Neural progenitor cell (in vitro differentiated cells): ENCODE results near the gene GABRR3. TPM values are rescaled to one million over a fixed set of nuclear protein-coding genes. Genes with fewer than 3 reads are reported as not detected.

Experiments
- DNase-seq: peaks from one replicate; pipeline ENCODE4 v3.0.0-alpha.2; 2016; ENCODE audit warnings: low spot score
- H2AFZ ChIP-seq: fragments of 200-600 bp; sonication (generic); replicated peaks from 2 replicates; pipeline ENCODE4 v1.6.1; 2016; ENCODE audit warnings: antibody characterized with exemption
- H3F3A ChIP-seq: fragments of 200-600 bp; sonication (generic); 2 replicates; pipeline ENCODE4 v1.6.1; 2016; ENCODE audit warnings: antibody characterized with exemption, low read depth
- H3K27ac ChIP-seq: fragments of 200-600 bp; sonication (generic); 2 replicates; pipeline ENCODE4 v1.5.1; 2016; ENCODE audit warnings: mild to moderate bottlenecking
- H3K27me3 ChIP-seq: fragments of 200-600 bp; sonication (generic); 2 replicates; pipeline ENCODE4 v1.6.1; 2016; ENCODE audit warnings: mild to moderate bottlenecking, moderate library complexity
- H3K36me3 ChIP-seq: fragments of 200-600 bp; sonication (generic); 2 replicates; pipeline ENCODE4 v1.5.1; 2016
- H3K4me1 ChIP-seq: fragments of 200-600 bp; sonication (generic); 2 replicates; pipeline ENCODE4 v1.6.1; 2016; ENCODE audit warnings: mixed run types
- H3K4me2 ChIP-seq: fragments of 200-600 bp; sonication (generic); 2 replicates; pipeline ENCODE4 v1.6.1; 2016
- H3K4me3 ChIP-seq: fragments of 200-600 bp; sonication (generic); 2 replicates; pipeline ENCODE4 v1.5.1; 2016
- H3K79me2 ChIP-seq: fragments of 200-600 bp; sonication (generic); 2 replicates; pipeline ENCODE4 v1.6.1; 2016; ENCODE audit warnings: low read depth
- H3K9ac ChIP-seq: fragments of 200-600 bp; sonication (generic); 2 replicates; pipeline ENCODE4 v1.6.1; 2016
- H3K9me3 ChIP-seq: fragments of 200-600 bp; sonication (generic); 2 replicates; pipeline ENCODE4 v1.5.1; 2016; ENCODE audit warnings: low read depth
- H4K20me1 ChIP-seq: fragments of 200-600 bp; sonication (generic); 2 replicates; pipeline ENCODE4 v1.6.1; 2016; ENCODE audit warnings: low read depth
- H3K27ac Mint-ChIP-seq: 3 replicates; pipeline ENCODE4 v1.8.0; 2021; ENCODE audit warnings: mixed read lengths
- H3K27me3 Mint-ChIP-seq: 2 replicates; pipeline ENCODE4 v1.8.0; 2022; ENCODE audit warnings: low read depth, mild to moderate bottlenecking, inconsistent platforms, moderate library complexity, mixed read lengths; ENCODE audit not compliant: insufficient read depth
- H3K36me3 Mint-ChIP-seq: 3 replicates; pipeline ENCODE4 v1.8.0; 2021; ENCODE audit warnings: mixed read lengths
- H3K4me1 Mint-ChIP-seq: 3 replicates; pipeline ENCODE4 v1.8.0; 2021; ENCODE audit warnings: mixed read lengths
- H3K4me3 Mint-ChIP-seq: 3 replicates; pipeline ENCODE4 v1.8.0; 2021; ENCODE audit warnings: mild to moderate bottlenecking, moderate library complexity, mixed read lengths
- H3K9me3 Mint-ChIP-seq: 3 replicates; pipeline ENCODE4 v1.8.0; 2020; ENCODE audit warnings: mixed read lengths
- EZH2 ChIP-seq: fragments of 200-600 bp; sonication (generic); IDR thresholded peaks from 2 replicates; pipeline ENCODE4 v1.6.1; 2017; ENCODE audit warnings: antibody characterized with exemption, mild to moderate bottlenecking, moderate library complexity
- EZH2phosphoT487 ChIP-seq: fragments of 200-600 bp; sonication (generic); IDR thresholded peaks from 2 replicates; pipeline ENCODE4 v1.6.1; 2017; ENCODE audit warnings: antibody characterized with exemption
- total RNA-seq: library from RNA; depleted of rRNA; stranded (reverse); fragments of >200 nt; gene quantifications from 2 replicates; pipeline ENCODE4 v1.2.3, GENCODE V29; 2015; ENCODE audit warnings: low replicate concordance
- TF ChIP-seq, protein P1 (sequence below): fragments of 200-600 bp; sonication (generic); IDR thresholded peaks from 2 replicates; pipeline ENCODE4 v1.5.1; 2017; ENCODE audit warnings: antibody characterized with exemption, mild to moderate bottlenecking

Gene GABRR3
- total RNA-seq, 1 donor from 2014 or later, result not detected

DNA sequence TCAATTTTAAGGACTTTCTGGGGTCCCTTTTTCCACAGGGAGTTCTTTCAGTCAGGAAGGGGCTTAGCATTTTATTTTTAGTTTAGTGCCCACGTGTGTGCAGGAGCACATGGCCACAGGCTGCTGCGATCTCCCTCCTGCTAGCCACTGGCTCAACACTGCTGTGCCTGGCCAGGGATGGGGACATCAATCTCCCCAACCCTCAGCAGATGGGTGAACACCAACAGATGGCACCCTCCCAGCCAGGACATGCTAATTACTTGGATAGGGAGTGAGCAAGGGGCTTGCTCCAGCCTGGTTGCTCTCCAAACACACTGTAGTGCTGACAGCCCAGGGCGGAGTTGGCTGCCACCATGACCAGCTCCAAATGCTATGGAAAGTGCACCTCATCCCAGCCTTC, 55.5 kb downstream of the GABRR3 start:
- Histone ChIP-seq H3K27me3 (no peaks in the 10 kb centered on the region), H3K79me2 (no peaks in the 10 kb centered on the region), H3F3A (no peaks in the 10 kb centered on the region), H3K27ac (no peak overlapping the region), H3K36me3 (no peaks in the 10 kb centered on the region), H3K9me3 (no peaks in the 10 kb centered on the region), H3K4me3 (no peak overlapping the region), H2AFZ (no peak overlapping the region), H3K4me2 (no peak overlapping the region), H3K9ac (no peak overlapping the region), H4K20me1 (no peaks in the 10 kb centered on the region), H3K4me1 (no peaks in the 10 kb centered on the region)
- H3K36me3 Mint-ChIP-seq, result no peaks in the 10 kb centered on the region
- H3K27ac Mint-ChIP-seq, result no peak overlapping the region
- H3K4me3 Mint-ChIP-seq, result no peak overlapping the region
- H3K27me3 Mint-ChIP-seq, result peaks cover 3% of the 10 kb centered on the region
- H3K4me1 Mint-ChIP-seq, result no peaks in the 10 kb centered on the region
- H3K9me3 Mint-ChIP-seq, result no peaks in the 10 kb centered on the region
- peak; percentile 27 for DNase-seq
- TF ChIP-seq, protein P1, sequence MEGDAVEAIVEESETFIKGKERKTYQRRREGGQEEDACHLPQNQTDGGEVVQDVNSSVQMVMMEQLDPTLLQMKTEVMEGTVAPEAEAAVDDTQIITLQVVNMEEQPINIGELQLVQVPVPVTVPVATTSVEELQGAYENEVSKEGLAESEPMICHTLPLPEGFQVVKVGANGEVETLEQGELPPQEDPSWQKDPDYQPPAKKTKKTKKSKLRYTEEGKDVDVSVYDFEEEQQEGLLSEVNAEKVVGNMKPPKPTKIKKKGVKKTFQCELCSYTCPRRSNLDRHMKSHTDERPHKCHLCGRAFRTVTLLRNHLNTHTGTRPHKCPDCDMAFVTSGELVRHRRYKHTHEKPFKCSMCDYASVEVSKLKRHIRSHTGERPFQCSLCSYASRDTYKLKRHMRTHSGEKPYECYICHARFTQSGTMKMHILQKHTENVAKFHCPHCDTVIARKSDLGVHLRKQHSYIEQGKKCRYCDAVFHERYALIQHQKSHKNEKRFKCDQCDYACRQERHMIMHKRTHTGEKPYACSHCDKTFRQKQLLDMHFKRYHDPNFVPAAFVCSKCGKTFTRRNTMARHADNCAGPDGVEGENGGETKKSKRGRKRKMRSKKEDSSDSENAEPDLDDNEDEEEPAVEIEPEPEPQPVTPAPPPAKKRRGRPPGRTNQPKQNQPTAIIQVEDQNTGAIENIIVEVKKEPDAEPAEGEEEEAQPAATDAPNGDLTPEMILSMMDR, result no peak
- TF ChIP-seq EZH2 (no peak), EZH2phosphoT487 (no peak)

DNA sequence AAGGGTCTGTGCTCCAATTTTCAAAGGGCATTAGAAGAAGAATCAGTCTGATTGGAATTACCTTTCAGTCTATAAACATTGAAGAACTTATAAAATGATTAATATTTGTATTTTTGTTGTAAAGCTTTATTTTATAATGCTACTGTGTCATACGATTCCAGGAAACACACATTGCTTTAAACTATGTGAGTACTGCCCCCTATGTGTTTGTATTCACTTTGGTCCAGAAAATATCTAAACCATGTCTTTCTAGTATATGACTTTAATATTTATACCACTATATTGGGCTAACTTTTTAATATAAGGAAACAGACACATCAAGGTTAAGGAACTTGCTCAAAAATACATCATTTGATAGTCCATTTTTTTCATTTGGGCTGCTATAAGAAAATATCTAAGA, 59.6 kb downstream of the GABRR3 start:
- no peak overlapping the region for H3K27ac ChIP-seq
- no peaks in the 10 kb centered on the region for H4K20me1 ChIP-seq
- H3K36me3 ChIP-seq, result no peaks in the 10 kb centered on the region
- H3K9ac ChIP-seq, result no peak overlapping the region
- TF ChIP-seq EZH2phosphoT487, result no peak
- TF ChIP-seq, protein P1, result peak; percentile 15
- H3K4me2 ChIP-seq, result no peak overlapping the region
- H3K36me3 Mint-ChIP-seq, result no peaks in the 10 kb centered on the region
- no peak overlapping the region for H3K4me3 ChIP-seq
- no peak overlapping the region for H3K4me3 Mint-ChIP-seq
- no peaks in the 10 kb centered on the region for H3F3A ChIP-seq
- no peak overlapping the region for H3K27ac Mint-ChIP-seq
- H3K27me3 Mint-ChIP-seq, result peaks cover 7% of the 10 kb centered on the region
- peaks cover 21% of the 10 kb centered on the region for H3K27me3 ChIP-seq
- peaks cover 5% of the 10 kb centered on the region for H3K4me1 Mint-ChIP-seq
- no peak for DNase-seq
- no peaks in the 10 kb centered on the region for H3K9me3 Mint-ChIP-seq
- H2AFZ ChIP-seq, result no peak overlapping the region
- H3K79me2 ChIP-seq, result no peaks in the 10 kb centered on the region
- no peaks in the 10 kb centered on the region for H3K4me1 ChIP-seq
- no peaks in the 10 kb centered on the region for H3K9me3 ChIP-seq

DNA sequence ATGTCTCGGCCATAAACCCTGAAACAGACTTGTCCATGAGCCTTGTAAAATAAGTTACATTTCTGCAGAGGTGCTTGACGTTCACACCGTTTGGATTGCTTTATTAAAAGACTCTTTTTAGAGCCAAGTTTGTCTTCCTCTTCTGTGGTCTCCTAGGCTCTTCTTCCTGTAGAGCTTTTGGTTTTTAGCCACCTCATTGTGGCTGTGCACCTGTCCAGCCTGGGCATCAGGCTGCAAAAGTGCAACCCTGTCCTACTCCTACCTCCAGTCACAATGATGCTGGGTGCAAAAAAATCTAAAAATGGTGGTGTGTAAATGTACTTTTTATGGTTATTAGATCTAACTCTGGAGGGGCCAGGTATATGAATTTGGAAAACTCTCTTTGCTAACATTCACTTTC, 60.1 kb downstream of the GABRR3 start:
- Mint-ChIP-seq H3K36me3 (no peaks in the 10 kb centered on the region), H3K9me3 (no peaks in the 10 kb centered on the region), H3K4me3 (no peak overlapping the region), H3K27ac (no peak overlapping the region), H3K27me3 (peaks cover 7% of the 10 kb centered on the region), H3K4me1 (peaks cover 7% of the 10 kb centered on the region)
- Histone ChIP-seq H3K27ac (no peak overlapping the region), H3K4me3 (no peak overlapping the region), H3K27me3 (peaks cover 21% of the 10 kb centered on the region), H3K9ac (no peak overlapping the region), H3K9me3 (no peaks in the 10 kb centered on the region), H2AFZ (no peak overlapping the region), H3K4me1 (no peaks in the 10 kb centered on the region), H3K36me3 (no peaks in the 10 kb centered on the region), H3K4me2 (no peak overlapping the region), H3F3A (no peaks in the 10 kb centered on the region), H3K79me2 (no peaks in the 10 kb centered on the region), H4K20me1 (no peaks in the 10 kb centered on the region)
- no peak for TF ChIP-seq EZH2
- no peak for TF ChIP-seq EZH2phosphoT487
- TF ChIP-seq, protein P1, result no peak
- DNase-seq, result no peak
